HG02938 (cell line): ENCODE data around the gene PERM1.
"Not testable (repeated sequence)": the region's sequence is repeated elsewhere in the genome, so short reads cannot be mapped to it uniquely, and the experiment has no call there.

Experiments used
- ATAC-seq: cut with Tn5 transposase; IDR thresholded peaks from one replicate; pipeline ENCODE4 v1.9.1; 2021; ENCODE audit warnings: mild to moderate bottlenecking, moderate library complexity; ENCODE audit not compliant: unreplicated experiment

Gene PERM1

DNA sequence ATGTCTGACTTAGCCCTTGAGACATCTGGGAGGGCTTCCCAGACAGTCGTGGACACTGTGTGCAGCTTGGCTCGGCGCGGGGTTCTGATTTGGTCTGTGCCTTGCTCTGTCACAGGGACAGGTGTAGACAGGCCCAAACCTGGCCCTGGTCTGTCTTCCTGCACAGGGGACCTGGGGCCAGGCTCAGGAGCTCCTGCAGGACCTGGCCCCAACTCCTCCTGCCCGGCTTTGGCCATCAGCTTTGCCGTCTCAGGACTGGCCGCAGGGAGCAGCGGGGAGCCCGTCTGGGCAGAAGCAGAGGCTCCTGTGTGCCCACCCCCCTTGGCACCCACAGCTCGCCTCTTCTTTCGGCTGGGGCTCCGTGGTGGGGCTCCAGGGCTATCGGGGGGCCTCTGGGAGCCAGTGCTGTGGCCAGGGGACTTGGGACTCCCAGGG, 1.7 kb downstream of the PERM1 start:
- no peak for ATAC-seq

- ATAC-seq, result no peak
Measured at GRCh38 chr1:979744-980072, 2.2 kb downstream of the PERM1 start.

DNA sequence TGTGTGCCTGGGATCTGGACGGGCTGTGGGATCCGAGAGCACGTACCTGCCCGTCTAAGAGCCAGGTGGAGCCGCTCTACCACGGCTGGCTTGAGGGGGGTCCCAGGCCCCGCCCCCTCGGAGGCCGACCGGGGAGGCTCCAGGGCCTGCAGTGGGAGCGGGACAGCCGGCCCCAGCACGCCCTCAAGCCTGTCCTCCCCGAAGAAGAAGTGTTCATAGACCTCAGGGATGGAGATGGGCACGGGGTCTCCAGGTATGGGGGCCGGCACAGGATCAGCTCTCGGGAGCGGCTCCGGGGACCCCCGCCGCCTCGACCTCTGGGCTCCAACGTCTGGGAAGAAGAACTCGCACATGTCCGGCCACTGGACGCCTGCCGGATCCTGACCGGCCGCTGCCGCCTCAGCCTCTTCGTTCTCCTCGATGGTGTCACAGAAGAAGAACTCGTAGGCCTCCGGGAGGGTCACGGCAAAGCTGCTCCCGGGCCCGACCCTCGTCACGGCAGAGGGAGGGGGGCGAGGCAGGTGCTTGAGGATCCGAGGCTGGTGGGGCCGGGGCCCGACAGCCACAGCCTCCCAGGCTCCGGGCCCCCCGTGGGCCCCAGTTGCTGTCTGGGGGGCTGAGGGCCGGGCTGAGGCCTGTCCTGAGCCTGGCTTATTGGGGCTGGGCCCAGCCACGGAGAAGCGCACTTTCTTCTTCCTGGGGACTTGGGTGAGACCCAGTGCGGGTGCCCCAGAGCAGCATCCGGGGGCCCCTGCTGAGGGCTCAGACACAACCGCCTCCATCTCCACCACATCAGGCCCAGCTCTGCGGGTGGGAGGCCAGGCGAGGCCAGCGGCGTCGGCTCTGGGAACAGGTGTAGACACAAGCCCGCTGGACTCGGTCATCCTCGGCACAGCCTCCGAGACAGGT, 2.8 kb downstream of the PERM1 start:
- ATAC-seq, result no peak

- ATAC-seq, result no peak
Measured at GRCh38 chr1:978069-978834, 3.6 kb downstream of the PERM1 start.

GRCh38 chr1:976791-977190, 5.1 kb downstream of the PERM1 start:
- ATAC-seq, result not testable (repeated sequence)

GRCh38 chr1:975896-976683, 5.8 kb downstream of the PERM1 start:
- no peak for ATAC-seq

DNA sequence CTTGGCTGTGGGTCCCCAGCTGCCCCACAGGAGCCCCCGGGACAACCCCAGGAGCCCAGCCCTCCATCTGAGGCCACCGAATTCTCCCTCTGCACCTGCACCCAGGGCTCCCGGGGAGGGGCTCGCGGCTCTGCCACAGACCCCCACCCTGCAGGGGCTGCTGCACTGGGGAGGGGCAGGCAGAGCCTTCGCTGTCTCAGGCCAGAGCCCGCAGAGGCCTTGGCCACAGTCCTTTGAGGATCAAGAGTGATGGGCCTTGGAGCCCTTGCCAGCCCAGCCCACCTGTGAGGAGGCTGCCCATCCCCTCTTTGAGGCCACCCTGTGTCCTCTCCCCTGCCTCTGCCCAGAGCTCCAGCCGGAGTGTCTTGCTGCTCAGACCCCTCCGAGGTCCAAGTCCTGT, 6.5 kb downstream of the PERM1 start:
- ATAC-seq, result no peak

- ATAC-seq, result no peak
Measured at GRCh38 chr1:974687-975328, 7.1 kb downstream of the PERM1 start.

DNA sequence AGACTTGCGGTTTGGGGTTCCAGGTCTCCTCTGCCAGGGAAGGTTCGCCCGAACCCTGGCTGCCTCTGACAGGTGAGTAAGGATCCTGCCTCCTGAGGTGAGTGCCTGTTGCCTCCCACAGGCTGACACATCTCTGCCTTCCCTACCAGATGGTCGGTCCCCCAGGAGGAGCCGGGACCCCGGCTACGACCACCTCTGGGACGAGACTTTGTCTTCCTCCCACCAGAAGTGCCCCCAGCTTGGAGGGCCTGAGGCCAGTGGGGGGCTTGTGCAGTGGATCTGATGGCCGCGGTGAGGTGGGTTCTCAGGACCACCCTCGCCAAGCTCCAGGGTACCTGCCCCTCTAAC, 7.6 kb downstream of the PERM1 start:
- ATAC-seq, result no peak

GRCh38 chr1:973459-974292, 8.2 kb downstream of the PERM1 start:
- no peak for ATAC-seq

DNA sequence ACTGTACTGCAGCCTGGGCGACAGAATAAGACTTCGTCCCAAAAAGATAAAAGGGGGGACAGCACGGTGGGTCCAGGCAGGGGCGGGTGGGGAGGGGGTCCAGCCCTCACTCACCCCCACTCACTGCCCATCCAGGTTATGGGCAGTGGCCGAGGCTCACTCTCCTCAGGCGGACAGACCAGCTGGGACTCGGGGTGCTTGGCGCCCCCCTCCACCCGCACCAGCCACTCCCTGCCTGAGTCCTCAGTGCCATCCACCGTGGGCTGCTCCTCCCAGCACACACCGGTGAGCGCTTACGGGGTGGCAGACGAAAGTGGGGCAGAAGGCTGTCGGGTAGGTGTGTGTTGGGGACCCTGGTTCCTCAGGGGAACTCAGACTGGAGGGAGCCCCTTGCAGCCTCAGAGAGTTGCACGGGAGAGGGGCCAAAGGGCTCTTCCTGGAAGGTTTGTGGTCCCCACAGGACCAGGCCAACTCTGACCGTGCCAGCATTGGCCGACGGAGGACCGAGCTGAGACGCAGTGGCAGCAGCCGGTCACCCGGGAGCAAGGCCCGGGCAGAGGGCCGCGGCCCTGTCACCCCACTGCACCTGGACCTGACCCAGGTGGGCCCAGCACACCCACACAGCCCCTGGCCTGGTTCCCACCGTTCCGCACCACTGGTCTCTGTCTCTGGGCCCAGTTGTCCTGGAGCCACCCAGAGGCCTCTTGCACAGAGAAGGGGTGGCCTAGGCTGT, 9.0 kb downstream of the PERM1 start:
- ATAC-seq, result no peak

DNA sequence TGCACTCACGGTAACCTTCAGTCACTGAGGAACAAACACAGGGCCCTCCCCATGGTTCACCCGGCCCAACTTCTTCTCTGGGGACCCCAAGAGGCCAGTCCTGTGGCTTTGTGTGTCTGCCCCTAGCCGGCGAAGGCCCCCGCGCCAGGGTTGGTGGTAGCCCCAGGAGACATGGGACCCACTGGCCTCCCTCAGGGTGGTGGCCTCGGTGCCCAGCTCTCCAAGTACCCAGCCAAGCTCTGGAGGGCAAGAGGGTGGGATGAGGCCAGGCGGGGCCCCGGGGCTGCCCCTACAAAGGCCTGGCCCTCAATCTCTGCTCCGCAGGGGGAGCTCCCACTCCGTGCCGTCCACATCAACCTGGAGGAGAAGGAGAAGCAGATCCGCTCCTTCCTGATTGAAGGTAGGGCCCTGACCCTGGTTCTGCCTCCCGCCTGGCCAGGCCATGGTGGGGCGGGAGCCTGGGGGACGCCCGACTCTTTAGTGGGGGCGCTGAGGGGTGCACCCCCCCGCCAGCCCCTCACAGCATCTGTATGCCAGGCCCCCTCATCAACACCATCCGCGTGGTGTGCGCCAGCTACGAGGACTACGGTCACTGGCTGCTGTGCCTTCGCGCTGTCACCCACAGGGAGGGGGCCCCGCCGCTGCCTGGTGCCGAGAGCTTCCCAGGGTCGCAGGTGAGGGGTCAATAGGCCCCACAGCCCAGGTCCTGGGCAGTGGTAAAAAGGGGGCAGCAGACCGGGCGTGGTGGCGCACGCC, 10.0 kb downstream of the PERM1 start:
- ATAC-seq, result no peak

GRCh38 chr1:970973-971730, 10.7 kb downstream of the PERM1 start:
- ATAC-seq, result no peak

DNA sequence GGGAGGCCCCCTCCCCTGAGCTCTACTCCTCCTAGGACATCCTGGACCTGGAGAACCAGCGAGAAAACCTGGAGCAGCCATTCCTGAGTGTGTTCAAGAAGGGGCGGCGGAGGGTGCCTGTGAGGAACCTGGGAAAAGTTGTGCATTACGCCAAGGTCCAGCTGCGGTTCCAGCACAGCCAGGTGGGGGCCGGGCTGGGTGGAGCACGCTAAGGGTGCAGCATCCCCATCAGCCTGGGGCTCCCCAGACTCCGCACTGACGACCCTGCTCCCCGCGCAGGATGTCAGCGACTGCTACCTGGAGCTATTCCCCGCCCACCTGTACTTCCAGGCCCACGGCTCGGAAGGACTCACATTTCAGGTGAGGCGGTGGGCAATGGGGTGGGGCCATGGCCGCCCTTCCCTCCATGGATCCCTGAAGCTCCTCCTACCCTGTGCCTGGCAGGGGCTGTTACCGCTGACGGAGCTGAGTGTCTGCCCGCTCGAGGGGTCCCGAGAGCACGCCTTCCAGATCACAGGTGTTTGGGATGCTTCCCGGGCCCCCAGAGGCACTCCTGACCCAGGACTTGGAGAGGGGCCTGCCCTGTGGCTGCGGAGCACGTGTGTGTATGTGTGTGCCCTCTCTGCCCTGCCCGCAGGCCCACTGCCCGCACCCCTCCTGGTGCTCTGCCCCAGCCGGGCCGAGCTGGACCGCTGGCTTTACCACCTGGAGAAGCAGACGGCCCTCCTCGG, 11.5 kb downstream of the PERM1 start:
- ATAC-seq, result no peak

DNA sequence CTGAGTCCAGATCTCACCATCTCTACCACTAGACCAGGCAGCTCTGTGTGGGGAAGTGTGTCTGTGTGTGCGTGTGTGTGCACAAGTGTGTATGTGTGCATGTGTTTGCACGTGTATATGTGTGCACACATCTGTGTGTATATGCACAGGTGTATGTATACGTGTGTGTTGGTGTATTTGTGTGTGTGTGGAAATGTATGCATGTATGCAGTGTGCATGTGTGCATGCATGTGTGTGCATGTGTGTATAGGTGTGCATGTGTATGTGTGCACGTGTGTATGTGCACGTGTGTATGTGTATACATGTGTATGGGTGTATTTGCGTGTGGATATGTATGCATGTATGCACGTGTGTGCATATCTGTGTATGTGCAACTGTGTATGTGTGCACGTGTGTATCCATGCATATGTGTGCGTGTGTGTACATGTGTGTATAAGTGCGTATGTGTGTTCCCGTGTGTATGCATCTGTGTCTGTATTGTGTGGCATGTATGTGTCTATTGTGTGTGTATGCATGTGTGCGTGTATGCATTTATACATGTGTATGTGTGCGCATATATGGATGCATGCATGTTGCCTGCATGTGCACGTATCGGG, 12.5 kb downstream of the PERM1 start:
- ATAC-seq, result no peak

GRCh38 chr1:967466-968343, 14.2 kb downstream of the PERM1 start:
- no peak for ATAC-seq
